HG02884 (cell line): ENCODE data around the gene POLA1.
"Not testable (repeated sequence)": the region's sequence is repeated elsewhere in the genome, so short reads cannot be mapped to it uniquely, and the experiment has no call there.

Experiments
- ATAC-seq: cut with Tn5 transposase; IDR thresholded peaks from one replicate; pipeline ENCODE4 v1.9.1; 2021; ENCODE audit warnings: mild to moderate bottlenecking, moderate library complexity; ENCODE audit not compliant: unreplicated experiment

Gene POLA1, protein sequence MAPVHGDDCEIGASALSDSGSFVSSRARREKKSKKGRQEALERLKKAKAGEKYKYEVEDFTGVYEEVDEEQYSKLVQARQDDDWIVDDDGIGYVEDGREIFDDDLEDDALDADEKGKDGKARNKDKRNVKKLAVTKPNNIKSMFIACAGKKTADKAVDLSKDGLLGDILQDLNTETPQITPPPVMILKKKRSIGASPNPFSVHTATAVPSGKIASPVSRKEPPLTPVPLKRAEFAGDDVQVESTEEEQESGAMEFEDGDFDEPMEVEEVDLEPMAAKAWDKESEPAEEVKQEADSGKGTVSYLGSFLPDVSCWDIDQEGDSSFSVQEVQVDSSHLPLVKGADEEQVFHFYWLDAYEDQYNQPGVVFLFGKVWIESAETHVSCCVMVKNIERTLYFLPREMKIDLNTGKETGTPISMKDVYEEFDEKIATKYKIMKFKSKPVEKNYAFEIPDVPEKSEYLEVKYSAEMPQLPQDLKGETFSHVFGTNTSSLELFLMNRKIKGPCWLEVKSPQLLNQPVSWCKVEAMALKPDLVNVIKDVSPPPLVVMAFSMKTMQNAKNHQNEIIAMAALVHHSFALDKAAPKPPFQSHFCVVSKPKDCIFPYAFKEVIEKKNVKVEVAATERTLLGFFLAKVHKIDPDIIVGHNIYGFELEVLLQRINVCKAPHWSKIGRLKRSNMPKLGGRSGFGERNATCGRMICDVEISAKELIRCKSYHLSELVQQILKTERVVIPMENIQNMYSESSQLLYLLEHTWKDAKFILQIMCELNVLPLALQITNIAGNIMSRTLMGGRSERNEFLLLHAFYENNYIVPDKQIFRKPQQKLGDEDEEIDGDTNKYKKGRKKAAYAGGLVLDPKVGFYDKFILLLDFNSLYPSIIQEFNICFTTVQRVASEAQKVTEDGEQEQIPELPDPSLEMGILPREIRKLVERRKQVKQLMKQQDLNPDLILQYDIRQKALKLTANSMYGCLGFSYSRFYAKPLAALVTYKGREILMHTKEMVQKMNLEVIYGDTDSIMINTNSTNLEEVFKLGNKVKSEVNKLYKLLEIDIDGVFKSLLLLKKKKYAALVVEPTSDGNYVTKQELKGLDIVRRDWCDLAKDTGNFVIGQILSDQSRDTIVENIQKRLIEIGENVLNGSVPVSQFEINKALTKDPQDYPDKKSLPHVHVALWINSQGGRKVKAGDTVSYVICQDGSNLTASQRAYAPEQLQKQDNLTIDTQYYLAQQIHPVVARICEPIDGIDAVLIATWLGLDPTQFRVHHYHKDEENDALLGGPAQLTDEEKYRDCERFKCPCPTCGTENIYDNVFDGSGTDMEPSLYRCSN (N-terminal part only)

DNA sequence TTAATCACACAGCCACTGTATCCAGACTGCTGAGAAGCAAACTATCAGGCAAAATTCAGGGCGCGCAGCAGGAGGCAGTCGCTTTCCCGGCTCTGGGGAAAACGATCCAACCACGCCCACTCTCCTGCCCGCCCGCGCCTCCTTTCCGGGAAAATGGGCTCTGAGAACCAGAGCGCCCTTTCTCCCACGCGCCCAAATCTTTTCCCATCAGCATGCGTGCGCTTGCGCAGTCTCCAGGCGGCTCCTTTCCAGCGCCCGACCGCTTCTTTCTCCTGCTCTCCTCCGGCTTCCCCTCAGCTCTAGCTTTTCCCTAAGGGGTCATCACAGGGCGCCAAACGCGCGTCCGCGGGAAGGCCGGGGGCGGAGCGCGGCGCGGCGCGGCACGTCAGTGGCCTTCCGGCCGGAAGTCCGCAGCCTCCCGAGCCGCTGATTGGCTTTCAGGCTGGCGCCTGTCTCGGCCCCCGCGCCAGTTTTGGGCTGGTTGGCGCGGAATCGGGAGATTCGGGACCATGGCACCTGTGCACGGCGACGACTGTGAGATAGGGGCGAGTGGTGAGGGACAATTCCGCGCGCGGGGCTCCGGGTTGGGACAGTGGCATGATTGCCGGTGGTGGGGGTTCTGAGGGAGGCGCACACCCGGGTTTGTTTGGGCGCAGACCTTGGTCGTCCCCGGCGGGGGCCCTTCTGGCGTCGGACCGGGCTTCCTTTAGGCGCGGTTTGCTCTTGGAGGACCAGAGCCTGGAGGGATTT, at the start of gene POLA1:
Gene POLA1, plus strand, starts transcription at position 466 of the 750 bp plus-strand sequence. Its CDS starts 44 bp downstream, at position 510.
- peak; percentile 95 for ATAC-seq

DNA sequence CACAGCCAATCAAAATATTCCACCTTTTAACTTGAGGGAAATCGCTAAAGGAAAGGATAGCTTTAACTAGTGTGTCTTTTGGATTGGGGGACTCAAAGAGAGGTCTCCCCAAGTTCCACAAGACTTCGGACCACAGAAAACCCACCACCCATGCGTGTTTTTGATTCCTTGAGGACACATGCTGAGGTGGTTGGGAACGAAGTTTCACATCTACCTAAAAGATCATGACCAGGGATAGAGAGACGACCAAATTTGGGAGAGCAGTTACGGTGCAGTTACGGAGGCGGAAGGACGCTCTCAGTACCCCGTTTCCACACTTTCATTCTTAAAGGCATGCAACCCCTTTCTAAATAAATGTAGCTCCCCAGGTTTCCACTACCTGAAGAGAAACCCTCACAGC, 47.7 kb upstream of the POLA1 start:
- no peak for ATAC-seq

DNA sequence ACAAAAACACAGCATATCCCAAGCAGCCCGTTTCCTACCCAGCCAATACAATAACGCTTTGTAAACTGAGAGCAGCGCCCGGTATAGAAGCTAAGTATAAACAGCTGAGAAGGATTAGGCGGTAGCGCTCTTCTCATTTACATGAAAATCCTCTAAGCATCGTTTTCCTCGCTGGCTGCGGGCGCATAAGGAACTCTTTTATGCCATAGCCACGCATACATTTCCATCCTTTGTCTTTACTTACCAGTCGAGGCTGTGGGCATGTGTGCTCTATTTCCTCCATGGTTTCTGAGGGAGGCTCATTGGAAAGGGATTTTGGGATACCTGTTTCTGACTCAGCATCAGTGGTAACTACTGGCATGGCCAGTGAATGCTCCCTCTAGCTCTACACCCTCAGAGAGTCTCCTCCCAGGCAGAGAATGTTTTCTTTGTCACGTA, 47.0 kb upstream of the POLA1 start:
- no peak for ATAC-seq

DNA sequence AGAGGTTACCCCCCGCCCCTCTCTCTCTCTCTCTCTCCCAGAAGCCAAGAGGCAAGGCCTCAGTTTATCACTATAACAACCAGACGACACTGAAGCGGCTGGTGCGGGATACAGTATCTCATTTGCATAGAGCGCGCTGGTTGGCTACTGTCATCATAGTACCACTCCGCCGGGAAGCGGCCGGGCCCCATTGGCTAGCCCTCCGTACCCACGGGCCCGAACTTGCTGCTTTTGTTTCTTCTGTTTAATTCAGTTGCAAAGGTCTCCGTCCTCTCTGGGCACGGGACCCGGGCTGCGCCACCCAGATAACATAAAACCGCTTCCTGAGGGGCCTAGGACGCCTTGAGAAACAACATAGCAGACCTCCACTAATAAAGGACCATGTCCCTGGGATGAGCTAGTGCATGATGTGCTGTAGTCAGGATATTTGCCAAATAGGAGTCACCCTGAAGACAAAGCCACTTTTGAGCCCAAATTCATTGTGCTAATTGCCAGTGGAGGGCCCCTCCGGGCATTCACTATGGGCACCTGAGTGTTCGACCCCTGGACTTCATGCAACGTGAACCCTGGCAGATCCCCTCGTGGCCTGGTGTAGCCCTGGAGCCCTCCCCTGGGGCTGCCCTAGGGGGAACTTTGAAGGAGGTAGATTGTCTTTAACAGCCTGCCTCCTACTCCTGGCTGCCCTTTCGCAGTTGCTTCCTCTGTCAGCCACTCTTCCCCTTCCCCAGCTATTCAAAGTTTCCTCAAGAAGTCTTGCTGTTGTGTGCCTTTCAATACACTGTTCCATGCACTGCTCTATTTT, 46.3 kb upstream of the POLA1 start, which contains the start of gene PCYT1B:
Gene PCYT1B, minus strand, starts transcription at position 91 of the 802 bp plus-strand sequence. CDS start 242 bp downstream, outside the sequence.
- ATAC-seq, result peak; percentile 98

DNA sequence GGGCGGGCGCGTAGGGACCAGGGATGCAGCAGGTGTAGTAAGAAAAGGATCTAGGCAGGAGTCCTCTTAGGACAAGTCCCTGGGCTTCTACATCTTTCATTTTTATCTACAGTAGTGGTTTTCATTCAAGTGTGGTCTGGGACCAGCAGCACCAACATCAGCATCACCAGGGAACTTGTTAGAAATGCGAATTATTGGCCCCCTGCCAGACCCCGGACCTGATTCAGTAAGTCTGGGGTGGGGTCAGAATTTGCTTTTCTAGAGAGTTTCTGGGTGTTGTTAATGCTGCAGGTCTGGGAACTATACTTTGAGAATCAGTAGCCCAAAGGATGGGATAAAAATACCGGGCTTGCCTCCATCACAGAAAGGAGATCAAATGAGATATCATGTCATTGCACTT, 45.2 kb upstream of the POLA1 start:
- no peak for ATAC-seq

DNA sequence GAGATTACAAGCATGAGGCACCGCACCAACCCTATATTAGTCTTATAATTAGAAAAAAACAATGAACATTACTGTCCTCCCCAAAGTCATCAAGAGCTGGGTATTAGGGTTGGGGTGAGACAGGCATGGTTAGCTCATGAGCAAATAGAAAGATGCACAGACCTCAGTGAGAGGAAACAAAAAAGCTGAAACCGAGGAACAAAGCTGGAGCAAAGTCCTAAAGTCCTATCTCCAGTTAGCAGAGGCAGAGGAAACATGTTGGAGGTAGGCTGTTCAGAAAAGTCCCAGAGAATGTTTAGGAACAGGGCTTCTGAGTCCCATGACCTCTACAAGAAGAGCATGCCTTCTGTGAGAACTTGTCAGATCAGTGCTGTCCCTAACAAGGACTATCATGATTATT, 41.9 kb upstream of the POLA1 start:
- ATAC-seq, result no peak

DNA sequence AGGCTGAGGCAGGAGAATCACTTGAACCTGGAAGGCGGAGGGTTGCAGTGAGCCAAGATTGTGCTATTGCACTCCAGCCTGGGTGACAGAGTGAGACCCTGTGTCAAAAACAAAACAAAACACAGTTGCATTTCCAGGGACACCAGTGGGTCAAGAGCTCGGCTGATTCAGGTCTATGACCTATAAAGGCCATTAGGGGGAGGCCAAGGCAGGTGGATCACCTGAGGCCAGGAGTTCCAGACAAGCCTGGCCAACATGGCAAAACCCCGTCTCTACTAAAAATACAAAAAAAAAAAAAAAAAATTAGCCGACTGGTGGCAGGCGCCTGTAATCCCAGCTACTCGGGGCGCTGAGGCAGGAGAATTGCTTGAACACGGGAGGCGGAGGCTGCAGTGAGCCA, 38.0 kb upstream of the POLA1 start:
- ATAC-seq, result not testable (repeated sequence)

DNA sequence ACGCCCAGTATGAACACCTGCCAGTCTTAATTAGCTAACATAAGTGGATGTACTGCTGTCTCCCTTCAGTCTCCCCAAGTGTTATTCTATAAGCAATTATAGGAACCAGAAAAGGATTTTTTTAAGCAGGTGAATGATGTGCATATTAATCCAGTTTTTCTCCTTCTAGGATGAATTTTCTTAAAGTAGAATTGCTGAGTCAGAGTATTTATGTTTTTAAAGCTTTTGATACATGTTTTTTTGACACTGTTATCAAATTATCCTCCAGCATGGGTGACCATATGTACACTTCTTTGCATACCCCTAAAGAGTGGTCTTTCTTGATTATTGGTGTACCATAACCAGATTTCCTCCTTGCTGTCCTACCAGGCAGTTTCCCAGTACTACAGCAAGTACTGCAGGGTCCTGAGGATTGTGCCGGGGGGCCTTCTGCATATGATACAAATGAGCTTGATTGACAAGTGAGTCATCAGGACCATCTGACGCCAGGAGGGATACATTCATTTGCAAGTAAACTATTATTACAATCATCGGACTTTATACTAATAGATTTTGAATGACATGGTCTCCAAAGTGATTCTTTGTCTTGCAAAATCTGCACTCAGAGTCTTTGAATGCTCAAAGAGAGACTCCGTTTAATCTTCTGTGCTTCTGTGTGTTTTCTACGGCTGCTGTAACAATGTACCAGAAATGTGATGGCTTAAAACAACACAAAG, 35.9 kb upstream of the POLA1 start:
- no peak for ATAC-seq

DNA sequence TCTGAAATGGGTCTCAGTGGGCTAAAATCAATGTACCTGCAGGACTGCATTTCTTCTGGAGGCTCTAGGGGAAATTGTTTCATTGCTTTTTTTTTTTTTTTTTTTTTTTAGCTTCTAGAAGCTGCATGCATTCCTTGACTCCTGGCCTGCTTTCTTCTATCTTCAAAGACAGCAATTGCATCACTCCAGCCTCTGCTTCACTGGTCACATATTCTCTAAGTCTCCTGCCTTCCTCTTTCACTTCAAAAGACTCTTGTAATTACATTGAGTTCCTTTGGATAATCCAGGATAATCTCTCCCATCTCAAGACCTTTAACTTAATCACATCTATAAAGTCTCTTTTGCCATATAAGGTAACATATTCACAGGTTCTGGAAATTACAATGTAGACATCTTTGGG, 35.3 kb upstream of the POLA1 start:
- ATAC-seq, result no peak

DNA sequence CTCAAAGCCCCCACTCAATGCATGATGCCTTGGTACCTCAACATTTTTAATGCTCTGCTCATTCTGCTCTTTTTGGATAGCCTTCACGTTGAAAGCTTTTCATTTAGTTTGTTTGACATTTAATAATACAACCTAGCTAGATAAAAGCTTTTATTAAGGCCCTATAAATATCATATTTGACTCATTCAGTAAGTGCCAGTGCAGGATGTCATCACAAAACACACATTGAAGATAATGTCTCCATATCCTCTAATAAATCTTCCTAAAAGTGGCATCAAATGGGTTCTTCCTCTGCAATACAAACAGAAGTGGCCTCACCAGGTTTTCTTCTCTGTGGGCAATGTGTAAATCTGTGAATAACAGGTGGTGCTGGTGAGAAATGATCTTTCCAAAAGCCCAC, 34.6 kb upstream of the POLA1 start:
- ATAC-seq, result no peak

DNA sequence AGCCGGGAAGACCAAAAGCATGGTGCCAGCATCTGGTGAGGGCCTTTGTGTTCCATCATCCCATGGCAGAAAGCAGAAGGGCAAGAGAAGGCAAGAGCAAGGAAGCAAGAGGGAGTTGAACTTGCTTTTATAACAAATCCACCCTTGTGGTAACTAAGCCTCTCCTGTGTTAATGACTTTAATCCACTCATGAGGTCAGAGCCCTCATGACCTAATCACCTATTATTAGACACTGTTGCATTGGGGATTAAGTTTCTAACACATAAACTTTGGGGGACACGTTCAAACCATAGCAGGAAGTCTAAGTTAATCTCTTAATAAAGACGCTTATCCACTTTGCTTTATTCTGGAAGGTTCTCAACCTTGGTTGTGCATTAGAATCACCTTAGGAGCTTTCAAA, 34.1 kb upstream of the POLA1 start:
- ATAC-seq, result no peak

DNA sequence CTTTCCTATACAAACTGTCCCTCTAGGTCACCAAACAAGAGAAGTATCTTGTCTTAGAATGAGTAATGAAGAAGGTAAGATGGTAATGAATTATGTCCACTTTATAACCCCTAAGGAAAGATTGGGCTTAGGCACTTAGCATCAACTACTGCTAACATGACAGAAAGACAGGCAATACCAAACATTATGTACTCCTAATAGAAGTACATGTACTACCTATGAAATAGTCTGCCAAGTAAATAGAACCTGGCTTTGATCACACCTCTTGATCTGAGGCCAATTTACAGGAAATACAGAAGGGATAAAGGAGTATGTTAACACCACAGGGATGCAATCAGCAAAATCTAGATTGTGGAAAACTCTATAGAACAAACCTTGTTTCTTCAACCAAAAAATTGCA, 32.4 kb upstream of the POLA1 start:
- no peak for ATAC-seq

DNA sequence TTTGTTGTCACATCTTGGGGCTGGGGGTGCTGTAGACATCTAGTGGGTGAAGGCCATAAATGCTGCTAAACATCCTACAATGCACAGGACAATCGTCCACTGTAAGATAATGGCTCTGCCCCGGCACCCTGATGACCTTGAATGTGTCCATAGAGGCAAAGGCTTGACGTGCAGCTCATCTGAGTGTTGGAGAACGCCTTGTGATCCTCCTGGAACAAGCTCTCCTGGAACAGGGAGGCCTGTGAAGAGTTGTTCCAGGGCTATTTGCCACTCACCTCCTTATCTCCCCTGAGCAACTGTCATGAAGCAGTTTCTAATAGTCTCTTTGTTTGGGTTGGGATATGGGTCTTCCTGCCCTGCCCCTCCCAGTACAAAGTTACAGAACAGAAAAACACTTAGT, 31.4 kb upstream of the POLA1 start:
- no peak for ATAC-seq

DNA sequence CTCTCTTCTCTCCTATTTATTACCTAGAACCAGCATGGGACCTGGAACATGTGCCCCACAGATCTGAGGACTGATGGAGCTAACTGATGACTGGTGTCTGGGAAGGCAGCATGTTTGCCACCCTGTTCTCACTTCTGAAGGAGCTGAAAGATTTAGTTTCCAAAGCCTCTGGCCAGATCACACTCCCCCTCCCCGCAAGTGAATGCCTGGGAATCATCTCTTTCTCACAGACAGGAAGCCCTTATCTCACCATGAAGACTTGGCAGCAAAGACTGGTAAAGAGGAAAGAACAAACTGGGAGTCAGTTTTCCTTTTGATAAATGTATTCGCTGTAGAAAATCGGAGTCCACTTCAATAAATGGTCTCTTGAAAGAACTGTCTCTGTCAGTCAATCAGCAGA, 25.6 kb upstream of the POLA1 start:
- no peak for ATAC-seq

DNA sequence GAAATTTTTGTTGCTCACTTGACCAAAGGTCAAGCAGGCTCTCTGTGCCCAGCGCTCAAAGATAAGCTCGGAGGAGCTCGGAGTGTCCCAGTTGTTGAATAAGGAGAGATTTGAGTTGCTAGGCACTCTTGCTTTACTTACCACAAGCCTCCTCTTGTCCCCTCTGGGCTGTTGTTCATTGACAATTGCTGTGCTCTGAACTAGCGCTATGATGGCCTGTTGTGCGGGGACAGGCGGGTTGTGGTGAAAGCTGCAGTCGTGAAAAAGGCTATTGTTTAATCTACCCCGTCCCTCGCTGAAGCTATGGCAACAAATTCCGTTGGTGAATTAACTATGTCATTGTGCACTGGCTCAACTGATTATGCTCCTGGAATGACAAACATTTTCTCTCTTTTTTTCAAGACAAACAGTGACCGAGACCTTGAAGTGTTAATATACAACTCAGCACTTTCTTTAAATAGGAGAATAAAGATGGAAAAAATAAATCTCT, 21.0 kb upstream of the POLA1 start:
- ATAC-seq, result no peak

DNA sequence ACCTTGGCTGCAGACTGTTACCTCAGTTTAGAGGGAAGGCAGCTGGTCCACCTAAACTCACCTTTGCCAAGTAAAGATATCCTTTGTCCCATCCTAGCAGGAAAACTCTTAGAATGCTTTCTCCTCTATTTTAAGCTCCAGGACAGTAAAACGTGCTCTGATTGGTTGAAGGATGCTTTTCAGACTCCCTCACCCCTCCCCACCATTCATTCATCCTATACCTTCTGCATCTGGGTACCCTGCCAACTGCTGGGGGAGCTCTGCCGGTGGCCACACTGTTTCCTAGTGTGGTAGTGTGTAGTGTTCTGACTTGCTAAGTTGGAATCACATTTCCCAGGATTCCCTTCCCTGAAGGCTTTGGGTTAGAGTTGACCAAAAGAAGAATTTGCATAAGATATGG, 20.3 kb upstream of the POLA1 start:
- ATAC-seq, result no peak

DNA sequence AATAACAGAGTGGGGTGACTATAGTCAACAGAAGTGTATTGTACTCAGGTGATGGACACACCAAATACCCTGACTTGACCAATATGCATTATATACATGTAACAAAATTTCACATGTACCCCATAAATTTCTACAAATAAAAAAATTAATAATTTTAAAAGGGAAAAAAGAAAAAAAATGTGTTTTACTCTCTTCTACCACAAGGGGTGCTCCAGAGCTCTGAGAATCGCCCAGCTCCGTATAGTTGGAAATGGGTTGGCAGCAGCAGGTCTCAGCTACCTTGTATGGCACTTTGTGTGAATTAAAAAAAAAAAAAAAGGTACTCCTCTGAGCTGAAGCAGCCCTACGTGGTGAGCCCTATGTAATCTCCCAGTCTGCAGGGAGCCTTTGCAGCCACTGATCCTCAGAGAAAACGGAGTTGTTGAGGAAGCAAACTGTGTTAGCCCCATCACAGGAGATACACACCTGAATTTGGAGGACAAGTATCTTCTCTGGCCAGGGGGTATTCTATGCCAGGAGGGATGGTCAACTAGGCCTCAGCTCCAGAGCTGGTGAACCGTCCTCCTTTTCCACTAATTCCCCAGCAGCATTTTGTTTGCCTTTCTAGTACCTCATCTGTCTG, 17.2 kb upstream of the POLA1 start:
- ATAC-seq, result no peak
